GM12878 (cell line): ENCODE results near the gene AMPD3. TPM values are rescaled to one million over a fixed set of nuclear protein-coding genes. Genes with fewer than 3 reads are reported as not detected.

Experiments
- ATAC-seq: fragments of 200-7000 bp; cut with Tn5 transposase; 3 replicates; pipeline ENCODE4 v1.9.1; 2020; ENCODE audit warnings: mild to moderate bottlenecking, moderate library complexity
- BruUV-seq: library from RNA; stranded (reverse); fragments of 400-500 nt; replicated peaks from 2 replicates; lab custom pipeline; 2021; lab: Mats Ljungman, UMichigan
- CTCF ChIA-PET: fragments of 300-600 bp; sonication (Branson Sonifier 250); formaldehyde crosslinking; extraction: SDS; loops from one replicate; lab custom pipeline; 2021; ENCODE audit warnings: inconsistent platforms; lab: Yijun Ruan, JAX
- POLR2A ChIA-PET: fragments of 350-600 bp; formaldehyde crosslinking; extraction: SDS; loops from one replicate; lab custom pipeline; 2021; ENCODE audit warnings: inconsistent platforms; lab: Charles Lee
- RAD21 ChIA-PET: fragments of 300-600 bp; sonication (Branson Sonifier 250); formaldehyde crosslinking; loops from one replicate; lab custom pipeline; 2023; ENCODE audit warnings: antibody characterized with exemption; ENCODE audit not compliant: unreplicated experiment; lab: Charles Lee
- SMC1A ChIA-PET: fragments of 300-600 bp; sonication (Branson Sonifier 250); formaldehyde crosslinking; loops from one replicate; lab custom pipeline; 2023; ENCODE audit not compliant: unreplicated experiment, uncharacterized antibody; lab: Charles Lee
- DNase-seq: peaks from one replicate; pipeline ENCODE4 v3.0.0-alpha.2; 2011; ENCODE audit warnings: low read depth, low spot score
- FAIRE-seq: peaks from 3 replicates; lab custom pipeline; 2011; peaks lifted over from hg19 to GRCh38; lab: Jason Lieb, UNC
- H2AFZ ChIP-seq: 2 replicates; pipeline ENCODE4 v1.6.0; 2011; ENCODE audit warnings: low read depth, low read length, control low read depth; ENCODE audit not compliant: control insufficient read depth
- H3K27ac ChIP-seq: 2 replicates; pipeline ENCODE4 v1.5.1; 2011; ENCODE audit warnings: control low read depth; ENCODE audit not compliant: control insufficient read depth, insufficient read depth
- H3K27me3 ChIP-seq, 2 experiments: replicated peaks in 1 of 2; 2 replicates each; pipeline versions ENCODE4 v1.6.0 to v1.6.1; 2011; ENCODE audit warnings: low read length in 1 of 2; ENCODE audit not compliant: control insufficient read depth in 2 of 2, insufficient read depth in 2 of 2
- H3K36me3 ChIP-seq, 2 experiments: 2 replicates each; pipeline ENCODE4 v1.5.1; 2011; ENCODE audit warnings: low read length in 1 of 2; ENCODE audit not compliant: control insufficient read depth in 2 of 2, insufficient read depth in 2 of 2
- H3K4me1 ChIP-seq: 2 replicates; pipeline ENCODE4 v1.6.1; 2011; ENCODE audit warnings: mild to moderate bottlenecking, low read length, moderate library complexity, mixed read lengths; ENCODE audit not compliant: control insufficient read depth, insufficient read depth
- H3K4me2 ChIP-seq: 2 replicates; pipeline ENCODE4 v1.6.0; 2011; ENCODE audit warnings: control low read depth; ENCODE audit not compliant: control insufficient read depth, insufficient read depth
- H3K4me3 ChIP-seq: fragments of 200-600 bp; sonication (generic); 2 replicates; pipeline ENCODE4 v1.5.1; 2016
- H3K79me2 ChIP-seq: 2 replicates; pipeline ENCODE4 v1.6.0; 2011; ENCODE audit warnings: low read length; ENCODE audit not compliant: control insufficient read depth, insufficient read depth
- H3K9ac ChIP-seq: 2 replicates; pipeline ENCODE4 v1.8.0; 2011; ENCODE audit warnings: low read length, control low read depth, mixed read lengths; ENCODE audit not compliant: control insufficient read depth, insufficient read depth
- H3K9me3 ChIP-seq: replicated peaks from 3 replicates; pipeline ENCODE4 v1.5.1; 2011; ENCODE audit warnings: mild to moderate bottlenecking, low read length; ENCODE audit not compliant: control insufficient read depth, insufficient read depth
- H4K20me1 ChIP-seq: 2 replicates; pipeline ENCODE4 v1.6.0; 2011; ENCODE audit not compliant: control insufficient read depth, insufficient read depth
- ATF2 ChIP-seq: IDR thresholded peaks from 2 replicates; pipeline ENCODE4 v1.6.1; 2012; ENCODE audit warnings: low read length, inconsistent platforms
- BHLHE40 ChIP-seq, 2 experiments: fragments of 450-650 bp in 1 of 2; IDR thresholded peaks; 2 replicates each; pipeline ENCODE4 v1.6.1; 2011 to 2017; ENCODE audit warnings: low read depth in 2 of 2, borderline replicate concordance in 1 of 2, improper control_type of control experiment in 1 of 2, low read length in 1 of 2, mild to moderate bottlenecking in 1 of 2
- CHD1 ChIP-seq: IDR thresholded peaks from 2 replicates; pipeline ENCODE4 v1.6.1; 2012; ENCODE audit warnings: low read depth, low read length, improper control_type of control experiment
- CREB1 ChIP-seq: IDR thresholded peaks from 2 replicates; pipeline ENCODE4 v1.6.1; 2012; ENCODE audit warnings: low read depth, mild to moderate bottlenecking, inconsistent platforms
- FOS ChIP-seq: IDR thresholded peaks from 3 replicates; pipeline ENCODE4 v1.6.1; 2011; ENCODE audit warnings: borderline replicate concordance; ENCODE audit not compliant: insufficient read length; ENCODE audit errors: extremely low read depth
- GATAD2B ChIP-seq: fragments of 450-650 bp; conservative IDR thresholded peaks from 2 replicates; pipeline ENCODE4 v1.6.1; 2017; ENCODE audit warnings: low read depth, mild to moderate bottlenecking, moderate library complexity
- HSF1 ChIP-seq: fragments of 150-350 bp; IDR thresholded peaks from 2 replicates; pipeline ENCODE4 v1.6.1; 2014; ENCODE audit warnings: mild to moderate bottlenecking, low read depth, low read length
- IRF3 ChIP-seq: fragments of 450-650 bp; IDR thresholded peaks from 2 replicates; pipeline ENCODE4 v1.6.1; 2014; ENCODE audit warnings: mild to moderate bottlenecking
- IRF5 ChIP-seq: fragments of 450-650 bp; IDR thresholded peaks from 2 replicates; pipeline ENCODE4 v1.6.1; 2017; ENCODE audit warnings: borderline replicate concordance
- NFYA ChIP-seq: IDR thresholded peaks from 2 replicates; pipeline ENCODE4 v1.6.1; 2011; ENCODE audit warnings: low read depth, mild to moderate bottlenecking, low read length, improper control_type of control experiment, borderline replicate concordance
- SP1 ChIP-seq: IDR thresholded peaks from one replicate; pipeline ENCODE4 v1.6.1; 2011; ENCODE audit warnings: low read depth, low read length
- STAT1 ChIP-seq: fragments of 450-650 bp; conservative IDR thresholded peaks from 2 replicates; pipeline ENCODE4 v1.6.1; 2014; ENCODE audit warnings: antibody characterized with exemption, mild to moderate bottlenecking
- WGBS: methylation state at CpG from one replicate; pipeline ENCODE4 v1.1.6; 2016; ENCODE audit warnings: low lambda C conversion rate; ENCODE audit not compliant: insufficient replicate concordance, insufficient coverage; ENCODE audit errors: missing lambda C conversion rate; 5-methylcytosine and 5-hydroxymethylcytosine counted together
- in situ Hi-C: fragments of 300-500 bp; cut with MboI; formaldehyde crosslinking; loops from 9 replicates; pipeline ENCODE4 v1.14.3; 2018; ENCODE audit warnings: mixed read lengths
- intact Hi-C: fragments of 100-400 bp; cut with micrococcal nuclease; formaldehyde crosslinking; loops from one replicate; pipeline ENCODE4 v1.14.2; 2022; ENCODE audit not compliant: unreplicated experiment
- polyA plus RNA-seq, 11 experiments: library from polyadenylated mRNA; depleted of rRNA in 4 of 11; unstranded in 6 of 11; stranded (reverse) in 5 of 11; fragments of >200 nt; fragmentation: Nextera tagmentation in 4 of 11; fragmentation: Illumina TruSeq in 1 of 11; extraction: Ambion mirVana in 4 of 11; extraction: Trizol in 1 of 11; gene quantifications; 1 replicate in 1 of 11; 2 replicates in 10 of 11; pipeline versions ENCODE4 v1.2.1 to v1.2.3, GENCODE V29; 2011 to 2016; ENCODE audit warnings: inconsistent platforms in 2 of 11, missing spikeins in 2 of 11, low read depth in 1 of 11
- total RNA-seq, 4 experiments: library from RNA; depleted of rRNA in 3 of 4; stranded (reverse); fragments of >200 nt in 3 of 4; fragmentation: Illumina TruSeq in 1 of 4; extraction: Trizol in 1 of 4; gene quantifications; 2 replicates each; pipeline versions ENCODE4 v1.2.1 to v1.2.3, GENCODE V29; 2013 to 2021

Gene AMPD3
- total and polyA plus RNA-seq, 10 of the 15 experiments (the other 5 are each of a cell fraction or from before 2014, with no cell fraction given) = 5.6 to 28.6 (median 15.9) TPM

GRCh38 chr11:10518891-10519290 is 63.8 kb downstream of the AMPD3 start:
- H3K9ac ChIP-seq = no peak overlapping the region
- ATAC-seq = no peak
- no peak overlapping the region for H3K4me2 ChIP-seq
- no peaks in the 10 kb centered on the region for H3K79me2 ChIP-seq
- in situ Hi-C loops = no loop called here
- ChIA-PET CTCF (interaction anchor here (0.6 to 2.9 kb wide), 4 partner anchors 21 to 135 kb away, joined by 3 to 9 read pairs (median 4); partner anchors contain the start of gene RNF141), RAD21 (no interaction called here), POLR2A (no interaction called here), SMC1A (interaction anchor here (0.8 to 1.3 kb wide), 3 partner anchors 14 to 137 kb away, joined by 3 to 4 read pairs (median 3); no protein-coding TSS in a partner anchor)
- intact Hi-C loops = no loop called here
- TF ChIP-seq STAT1 (no peak), IRF3 (no peak), SP1 (no peak), CHD1 (no peak), NFYA (no peak)
- H3K4me1 ChIP-seq = no peaks in the 10 kb centered on the region
- H3K27me3 ChIP-seq = no peaks in the 10 kb centered on the region
- no peak overlapping the region for H2AFZ ChIP-seq
- no peaks in the 10 kb centered on the region for H3K9me3 ChIP-seq
- no peaks in the 10 kb centered on the region for H4K20me1 ChIP-seq
- no peaks in the 10 kb centered on the region for H3K36me3 ChIP-seq
- 86% methylated on average over 2 of the region's 2 CpGs for WGBS
- H3K4me3 ChIP-seq = no peak overlapping the region
- BruUV-seq = no TSS peak
- no peak for DNase-seq
- FAIRE-seq = no peak
- H3K27ac ChIP-seq = no peak overlapping the region

- 62% methylated on average over 2 of the region's 2 CpGs for WGBS
- BruUV-seq = no TSS peak
- no peaks in the 10 kb centered on the region for H3K36me3 ChIP-seq
- no peak overlapping the region for H3K4me2 ChIP-seq
- no peak overlapping the region for H3K4me3 ChIP-seq
- no peak for ATAC-seq
- H3K27me3 ChIP-seq = no peaks in the 10 kb centered on the region
- H2AFZ ChIP-seq = no peak overlapping the region
- in situ Hi-C loops (no loop called here), intact Hi-C loops (no loop called here)
- DNase-seq = no peak
- FAIRE-seq = no peak
- H3K79me2 ChIP-seq = no peaks in the 10 kb centered on the region
- POLR2A ChIA-PET = no interaction called here
- H3K4me1 ChIP-seq = no peaks in the 10 kb centered on the region
- CTCF ChIA-PET = interaction anchor here (1.1 to 2.9 kb wide), 3 partner anchors 21 to 106 kb away, joined by 4 to 15 read pairs (median 9); partner anchors contain the start of gene RNF141
- no peaks in the 10 kb centered on the region for H4K20me1 ChIP-seq
- no peak overlapping the region for H3K9ac ChIP-seq
- no peaks in the 10 kb centered on the region for H3K9me3 ChIP-seq
- RAD21 ChIA-PET = interaction anchor here (1.1 kb wide), 1 partner anchor 217 kb away, joined by 3 read pairs; no protein-coding TSS in a partner anchor
- TF ChIP-seq NFYA = no peak
- no peak for TF ChIP-seq HSF1
- no peak for TF ChIP-seq GATAD2B
- TF ChIP-seq FOS = no peak
- TF ChIP-seq BHLHE40 (IDR thresholded peaks at IDR 0.05; ENCODE audit: borderline replicate concordance in 1 of 2, low read depth in 2 of 2, low read length in 1 of 2) = no peak
- no peak for TF ChIP-seq IRF5
- TF ChIP-seq ATF2 = no peak
- no peak for TF ChIP-seq CREB1
- SMC1A ChIA-PET = interaction anchor here (1.1 to 1.9 kb wide), 4 partner anchors 13 to 106 kb away, joined by 3 to 9 read pairs (median 6); no protein-coding TSS in a partner anchor
- H3K27ac ChIP-seq = no peak overlapping the region
Measured at GRCh38 chr11:10519630-10520029, 64.6 kb downstream of the AMPD3 start.
